Measurements from ENCODE around the gene FAM135A. TPM values are rescaled to one million over a fixed set of nuclear protein-coding genes. Genes with fewer than 3 reads are reported as not detected.
A peak's percentile ranks its signal among the peaks of the same experiment; 100 is the strongest.
"Not testable (repeated sequence)": the region's sequence is repeated elsewhere in the genome, so short reads cannot be mapped to it uniquely, and the experiment has no call there.

The FAM135A gene
- total RNA-seq, 2 donors from 2014 or later = 25.8 to 34.0 TPM

DNA sequence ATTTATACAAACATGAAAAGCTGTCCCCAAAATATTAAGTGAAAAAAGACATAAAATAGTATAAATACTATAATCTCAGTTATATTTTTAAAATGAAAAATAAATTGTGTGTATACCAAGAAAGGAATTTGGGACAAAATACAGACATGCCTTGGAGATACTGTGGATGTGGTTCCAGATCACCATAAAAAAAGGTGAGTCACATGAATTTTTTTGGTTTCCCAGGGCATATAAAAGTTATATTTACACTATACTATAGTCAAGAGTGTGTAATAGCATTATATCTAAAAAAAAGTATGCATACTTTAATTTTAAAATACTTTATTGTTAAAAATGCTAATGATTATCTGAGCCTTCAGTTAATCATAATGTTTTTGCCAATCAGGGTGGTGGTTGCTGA lies 136.0 kb downstream of the FAM135A start:
- Mint-ChIP-seq H3K27me3 (ENCODE audit: insufficient read depth) (no peaks in the 10 kb centered on the region), H3K9me3 (no peaks in the 10 kb centered on the region), H3K4me1 (no peaks in the 10 kb centered on the region), H3K27ac (no peak overlapping the region), H3K4me3 (no peak overlapping the region), H3K36me3 (ENCODE audit: low read depth) (peaks cover 5% of the 10 kb centered on the region)
- Histone ChIP-seq H3K27ac (ENCODE audit: low read depth, low read length) (no peak overlapping the region), H3K9ac (ENCODE audit: extremely low read depth, low read length, poor library complexity, severe bottlenecking) (no peak overlapping the region), H3K9me3 (ENCODE audit: control insufficient read depth, low read length) (no peaks in the 10 kb centered on the region), H3K36me3 (ENCODE audit: control insufficient read depth, insufficient read depth, low read length) (no peaks in the 10 kb centered on the region), H3K27me3 (ENCODE audit: control insufficient read depth, insufficient read depth, low read length, poor library complexity, severe bottlenecking) (no peaks in the 10 kb centered on the region), H3K4me3 (ENCODE audit: low read length) (no peak overlapping the region), H3K4me1 (ENCODE audit: control insufficient read depth, insufficient read depth, low read length) (no peaks in the 10 kb centered on the region)
- no peak for TF ChIP-seq CTCF (conservative IDR thresholded peaks at IDR 0.05)
- DNase-seq = no peak

GRCh38 chr6:70551566-70551965 lies 138.3 kb downstream of the FAM135A start:
- no peak overlapping the region for H3K4me3 Mint-ChIP-seq
- Histone ChIP-seq H3K27ac (ENCODE audit: low read depth, low read length) (no peak overlapping the region), H3K9ac (ENCODE audit: extremely low read depth, low read length, poor library complexity, severe bottlenecking) (no peak overlapping the region), H3K36me3 (ENCODE audit: control insufficient read depth, insufficient read depth, low read length) (no peaks in the 10 kb centered on the region), H3K27me3 (ENCODE audit: control insufficient read depth, insufficient read depth, low read length, poor library complexity, severe bottlenecking) (no peaks in the 10 kb centered on the region), H3K4me3 (ENCODE audit: low read length) (no peak overlapping the region), H3K9me3 (ENCODE audit: control insufficient read depth, low read length) (no peaks in the 10 kb centered on the region), H3K4me1 (ENCODE audit: control insufficient read depth, insufficient read depth, low read length) (no peaks in the 10 kb centered on the region)
- H3K4me1 Mint-ChIP-seq = no peaks in the 10 kb centered on the region
- peak; percentile 44 for TF ChIP-seq CTCF (conservative IDR thresholded peaks at IDR 0.05)
- no peaks in the 10 kb centered on the region for H3K27me3 Mint-ChIP-seq (ENCODE audit: insufficient read depth)
- 80 to 89% methylated on average over 1 of the region's 1 CpG for WGBS, 2 experiments (ENCODE audit: insufficient coverage in 1 of 2, insufficient read length in 1 of 2)
- DNase-seq = no peak
- H3K27ac Mint-ChIP-seq = no peak overlapping the region
- H3K36me3 Mint-ChIP-seq (ENCODE audit: low read depth) = peaks cover 5% of the 10 kb centered on the region
- H3K9me3 Mint-ChIP-seq = no peaks in the 10 kb centered on the region

DNA sequence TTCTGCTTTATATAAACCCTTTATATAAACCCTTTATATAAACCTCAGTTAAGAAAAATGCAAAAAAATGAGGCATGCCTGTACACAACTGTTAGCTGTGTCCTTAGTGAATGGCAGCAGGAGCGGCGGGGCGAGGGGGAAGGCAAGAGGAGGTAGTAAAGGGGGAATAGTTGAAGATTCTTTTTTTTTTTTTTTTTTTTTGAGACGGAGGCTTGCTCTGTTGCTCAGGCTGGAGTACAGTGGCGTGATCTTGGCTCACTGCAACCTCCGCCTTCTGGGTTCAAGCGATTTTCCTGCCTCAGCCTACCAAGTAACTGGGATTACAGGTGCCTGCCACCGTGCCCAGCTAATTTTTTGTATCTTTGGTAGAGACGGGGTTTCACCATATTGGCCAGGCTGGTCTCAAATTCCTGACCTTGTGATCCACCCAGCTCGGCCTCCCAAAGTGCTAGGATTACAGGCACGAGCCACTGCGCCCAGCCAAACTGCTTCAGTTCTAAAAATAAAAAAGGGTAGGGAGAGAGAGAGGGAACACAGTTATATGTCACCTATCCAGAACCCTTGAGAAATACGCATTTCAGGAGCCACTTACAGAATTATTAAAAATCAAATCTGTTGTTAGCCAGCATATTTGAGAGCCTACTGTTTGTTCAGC lies 139.1 kb downstream of the FAM135A start:
- H3K4me3 ChIP-seq (ENCODE audit: low read length); H3K9me3 Mint-ChIP-seq; H3K36me3 ChIP-seq (ENCODE audit: control insufficient read depth, insufficient read depth, low read length); H3K4me3 Mint-ChIP-seq; H3K4me1 Mint-ChIP-seq; DNase-seq; H3K4me1 ChIP-seq (ENCODE audit: control insufficient read depth, insufficient read depth, low read length); H3K27ac Mint-ChIP-seq; H3K27me3 Mint-ChIP-seq (ENCODE audit: insufficient read depth); H3K36me3 Mint-ChIP-seq (ENCODE audit: low read depth); H3K9me3 ChIP-seq (ENCODE audit: control insufficient read depth, low read length); H3K9ac ChIP-seq (ENCODE audit: extremely low read depth, low read length, poor library complexity, severe bottlenecking); H3K27me3 ChIP-seq (ENCODE audit: control insufficient read depth, insufficient read depth, low read length, poor library complexity, severe bottlenecking); H3K27ac ChIP-seq (ENCODE audit: low read depth, low read length): not testable (repeated sequence)
- WGBS, 2 experiments (ENCODE audit: insufficient coverage in 1 of 2, insufficient read length in 1 of 2) = 79 to 93% methylated on average over 6 to 13 of the region's 13 CpGs

GRCh38 chr6:70552974-70553373 lies 139.7 kb downstream of the FAM135A start:
- 88 to 100% methylated on average over 1 of the region's 1 CpG for WGBS, 2 experiments (ENCODE audit: insufficient coverage in 1 of 2, insufficient read length in 1 of 2)
- Mint-ChIP-seq H3K9me3 (no peaks in the 10 kb centered on the region), H3K27me3 (ENCODE audit: insufficient read depth) (no peaks in the 10 kb centered on the region), H3K4me1 (no peaks in the 10 kb centered on the region), H3K36me3 (ENCODE audit: low read depth) (peaks cover 5% of the 10 kb centered on the region), H3K27ac (no peak overlapping the region), H3K4me3 (no peak overlapping the region)
- Histone ChIP-seq H3K9ac (ENCODE audit: extremely low read depth, low read length, poor library complexity, severe bottlenecking) (no peak overlapping the region), H3K27ac (ENCODE audit: low read depth, low read length) (no peak overlapping the region), H3K36me3 (ENCODE audit: control insufficient read depth, insufficient read depth, low read length) (no peaks in the 10 kb centered on the region), H3K27me3 (ENCODE audit: control insufficient read depth, insufficient read depth, low read length, poor library complexity, severe bottlenecking) (no peaks in the 10 kb centered on the region), H3K4me1 (ENCODE audit: control insufficient read depth, insufficient read depth, low read length) (no peaks in the 10 kb centered on the region), H3K4me3 (ENCODE audit: low read length) (no peak overlapping the region), H3K9me3 (ENCODE audit: control insufficient read depth, low read length) (no peaks in the 10 kb centered on the region)
- no peak for DNase-seq
- no peak for TF ChIP-seq CTCF (conservative IDR thresholded peaks at IDR 0.05)

Data from endodermal cell (in vitro differentiated cells).